HEK293T (cell line): Measurements from ENCODE around the gene ST6GALNAC1.

ENCODE experiments used
- ARNT ChIP-seq: fragments of 450-650 bp; IDR thresholded peaks from 2 replicates; pipeline ENCODE4 v1.6.1; 2017; ENCODE audit warnings: mild to moderate bottlenecking
- BHLHE40 ChIP-seq: fragments of 450-650 bp; IDR thresholded peaks from 2 replicates; pipeline ENCODE4 v1.6.1; 2016; ENCODE audit warnings: mild to moderate bottlenecking, moderate library complexity, borderline replicate concordance
- FOXA1 ChIP-seq: fragments of 450-650 bp; IDR thresholded peaks from 2 replicates; pipeline ENCODE4 v1.6.1; 2016; ENCODE audit warnings: mild to moderate bottlenecking
- NFRKB ChIP-seq: fragments of 450-650 bp; IDR thresholded peaks from 2 replicates; pipeline ENCODE4 v1.6.1; 2016; ENCODE audit warnings: mild to moderate bottlenecking, moderate library complexity
- SP1 ChIP-seq: fragments of 450-650 bp; IDR thresholded peaks from 2 replicates; pipeline ENCODE4 v1.6.1; 2017

DNA sequence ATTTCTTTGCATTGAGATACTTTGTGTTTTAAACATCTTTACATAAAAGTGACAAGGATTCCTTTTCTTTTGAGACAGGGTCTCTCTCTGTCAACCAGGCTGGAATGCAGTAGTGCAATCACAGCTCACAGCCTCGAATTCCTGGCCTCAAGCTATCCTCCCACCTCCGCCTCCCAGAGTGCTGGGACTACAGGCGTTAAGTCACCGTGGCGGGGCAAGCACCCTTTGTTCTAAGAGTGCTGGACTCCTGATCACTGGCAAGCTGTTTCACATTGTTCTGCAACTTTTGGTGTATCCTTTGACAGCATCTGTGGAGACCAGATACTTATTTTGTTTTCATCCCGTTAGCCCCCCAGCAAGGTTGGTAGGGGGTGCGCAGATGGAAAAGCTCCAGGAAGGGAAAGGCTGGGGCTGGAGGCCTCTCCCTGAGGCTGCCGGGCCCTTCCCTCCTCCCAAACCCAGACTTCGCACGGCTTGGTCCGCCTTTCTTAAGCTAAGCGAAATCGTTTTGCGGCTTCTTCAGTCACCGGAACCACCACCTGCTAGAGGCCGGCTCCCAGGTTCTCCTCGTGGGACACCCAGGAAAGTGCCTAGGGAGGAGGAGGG lies 59.0 kb downstream of the ST6GALNAC1 start:
- TF ChIP-seq FOXA1 (no peak), SP1 (no peak), BHLHE40 (no peak), ARNT (no peak), NFRKB (no peak)
